ENCODE data around the gene MPL. TPM values are rescaled to one million over a fixed set of nuclear protein-coding genes. Genes with fewer than 3 reads are reported as not detected.

MPL gene
- total RNA-seq, 4 donors from 2014 or later: not detected

- H3K4me3 ChIP-seq: peak overlapping the region; percentile 47 to 54 (median 48)
- no peak for TF ChIP-seq POLR2A (IDR thresholded peaks at IDR 0.05)
- DNase-seq: no peak
- H3K27ac ChIP-seq: peak overlapping the region; percentile 70 to 81 (median 74)
- H3K36me3 ChIP-seq: no peaks in the 10 kb centered on the region
- no peaks in the 10 kb centered on the region for H3K9me3 ChIP-seq
- no peaks in the 10 kb centered on the region for H3K4me1 ChIP-seq
- ATAC-seq: no peak
- intact Hi-C loops (cut with DNase I; ENCODE audit: low total_unique reads) (loop anchor here (5.0 kb wide), 1 partner anchor 65 kb away; no protein-coding TSS in a partner anchor), in situ Hi-C loops (cut with MboI; ENCODE audit: low sequenced_read_pairs in 4 of 4) (no loop called here)
- H3K27me3 ChIP-seq: no peaks in the 10 kb centered on the region
These were observed 35.4 kb upstream of the MPL start for GRCh38 chr1:43302201-43302600.

GRCh38 chr1:43302721-43303470 is 34.7 kb upstream of the MPL start:
- DNase-seq (no peak), ATAC-seq (no peak)
- intact Hi-C loops (cut with DNase I; ENCODE audit: low total_unique reads): loop anchor here (5.0 kb wide), 1 partner anchor 66 kb away; no protein-coding TSS in a partner anchor
- H3K27me3 ChIP-seq: no peaks in the 10 kb centered on the region
- in situ Hi-C loops (cut with MboI; ENCODE audit: low sequenced_read_pairs in 4 of 4): no loop called here
- H3K4me1 ChIP-seq: no peaks in the 10 kb centered on the region
- no peak for TF ChIP-seq CTCF (IDR thresholded peaks at IDR 0.05 in 4 of 5, conservative IDR thresholded peaks at IDR 0.05 in 1 of 5)
- H3K27ac ChIP-seq: peak overlapping the region; percentile 70 to 81 (median 74)
- H3K36me3 ChIP-seq: no peaks in the 10 kb centered on the region
- H3K9me3 ChIP-seq: no peaks in the 10 kb centered on the region
- peak overlapping the region; percentile 47 to 54 (median 48) for H3K4me3 ChIP-seq

GRCh38 chr1:43303471-43304313 is 33.9 kb upstream of the MPL start:
- H3K27ac ChIP-seq: peak overlapping the region; percentile 1 to 81 (median 74)
- H3K4me1 ChIP-seq: no peaks in the 10 kb centered on the region
- H3K36me3 ChIP-seq: no peaks in the 10 kb centered on the region
- no peak for ATAC-seq
- in situ Hi-C loops (cut with MboI; ENCODE audit: low sequenced_read_pairs in 4 of 4) (no loop called here), intact Hi-C loops (cut with DNase I; ENCODE audit: low total_unique reads) (loop anchor here (5.0 kb wide), 1 partner anchor 66 kb away; no protein-coding TSS in a partner anchor)
- DNase-seq: no peak
- H3K27me3 ChIP-seq: no peaks in the 10 kb centered on the region
- TF ChIP-seq POLR2A (IDR thresholded peaks at IDR 0.05): no peak
- TF ChIP-seq CTCF (IDR thresholded peaks at IDR 0.05 in 4 of 5, conservative IDR thresholded peaks at IDR 0.05 in 1 of 5): no peak
- no peaks in the 10 kb centered on the region for H3K9me3 ChIP-seq
- peak overlapping the region; percentile 47 to 54 (median 48) for H3K4me3 ChIP-seq

GRCh38 chr1:43304314-43304681 is 33.3 kb upstream of the MPL start:
- Histone ChIP-seq H3K4me3 (peak overlapping the region in 3 of 4 donors; percentile 47 to 54 (median 48)), H3K27ac (peak overlapping the region in 3 of 4 donors; percentile 74 to 81 (median 75)), H3K4me1 (no peaks in the 10 kb centered on the region), H3K9me3 (no peaks in the 10 kb centered on the region), H3K27me3 (no peaks in the 10 kb centered on the region), H3K36me3 (no peaks in the 10 kb centered on the region)
- DNase-seq: no peak
- intact Hi-C loops (cut with DNase I; ENCODE audit: low total_unique reads): loop anchor here (5.0 kb wide), 1 partner anchor 67 kb away; no protein-coding TSS in a partner anchor
- no peak for ATAC-seq
- TF ChIP-seq POLR2A (IDR thresholded peaks at IDR 0.05) (no peak), CTCF (IDR thresholded peaks at IDR 0.05 in 4 of 5, conservative IDR thresholded peaks at IDR 0.05 in 1 of 5) (no peak)
- in situ Hi-C loops (cut with MboI; ENCODE audit: low sequenced_read_pairs in 4 of 4): no loop called here

All from gastrocnemius medialis (tissue), 4 donors.